ENCODE measurements around the gene PLA2R1.

- TF ChIP-seq EP300 (conservative IDR thresholded peaks at IDR 0.05; ENCODE audit: poor library complexity, severe bottlenecking) (peak; percentile 85), CTCF (IDR thresholded peaks at IDR 0.05; ENCODE audit: poor library complexity, severe bottlenecking) (no peak), POLR2AphosphoS5 (IDR thresholded peaks at IDR 0.05) (peak; percentile 58), MXI1 (conservative IDR thresholded peaks at IDR 0.05; ENCODE audit: poor library complexity, severe bottlenecking) (no peak), REST (IDR thresholded peaks at IDR 0.05; ENCODE audit: borderline replicate concordance) (peak; percentile 73), TAF1 (IDR thresholded peaks at IDR 0.05; ENCODE audit: low read depth) (no peak), SMC3 (conservative IDR thresholded peaks at IDR 0.05; ENCODE audit: poor library complexity) (no peak), EZH2 (IDR thresholded peaks at IDR 0.05; ENCODE audit: borderline replicate concordance, insufficient read depth, low read length, poor library complexity, severe bottlenecking) (no peak), RAD21 (conservative IDR thresholded peaks at IDR 0.05) (no peak)
Observed at GRCh38 chr2:159995038-159995437, 67.4 kb downstream of the PLA2R1 start.

Data from neural cell (in vitro differentiated cells).